NCI-H2107 treated with DMSO at 0.1 percent for 48 hours (cell line): ENCODE measurements around the gene SDK1.

Source experiments
- DNase-seq: peaks from one replicate; lab custom pipeline; 2025; ENCODE audit not compliant: unreplicated experiment; lab: John Stamatoyannopoulos, UW

SDK1 gene

DNA sequence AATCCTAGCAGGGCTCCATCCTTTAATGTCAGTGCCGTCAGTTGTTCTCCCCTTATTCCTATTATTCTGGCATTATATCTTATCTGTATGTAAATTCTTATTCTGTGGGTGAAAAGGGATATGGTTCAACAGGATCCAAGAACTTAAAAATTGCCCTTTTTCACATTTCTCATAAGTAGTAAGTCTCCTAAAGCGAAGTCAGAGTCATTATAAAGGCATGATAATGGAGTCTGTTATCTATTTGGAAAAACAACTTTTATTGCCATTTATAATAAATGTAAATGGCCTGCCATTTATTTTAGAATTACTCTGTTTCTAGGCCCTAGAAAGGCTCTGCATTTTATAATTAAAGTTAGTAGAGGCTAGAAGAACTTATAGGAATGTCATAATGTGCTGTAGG, 31.3 kb downstream of the SDK1 start:
- no peak for DNase-seq

DNA sequence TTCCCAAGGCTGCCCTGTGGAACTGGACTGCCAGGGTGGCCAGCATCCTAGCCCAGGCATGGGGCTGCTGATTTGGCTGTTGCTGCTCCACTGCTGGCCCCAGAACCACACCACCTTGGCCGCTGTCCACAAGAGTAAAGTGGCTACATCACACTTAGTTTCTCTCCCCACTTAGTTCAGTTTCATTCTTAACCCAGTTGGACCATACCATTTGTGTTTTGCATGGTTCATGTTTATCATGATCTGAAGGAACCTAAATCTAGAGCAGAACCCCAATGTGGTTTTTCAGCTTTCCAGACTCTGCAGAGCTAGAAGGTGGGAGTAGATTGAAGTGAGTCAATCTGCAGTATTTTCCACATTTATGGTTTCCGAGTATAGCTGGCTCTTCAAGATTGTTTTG, 32.8 kb downstream of the SDK1 start:
- no peak for DNase-seq

DNA sequence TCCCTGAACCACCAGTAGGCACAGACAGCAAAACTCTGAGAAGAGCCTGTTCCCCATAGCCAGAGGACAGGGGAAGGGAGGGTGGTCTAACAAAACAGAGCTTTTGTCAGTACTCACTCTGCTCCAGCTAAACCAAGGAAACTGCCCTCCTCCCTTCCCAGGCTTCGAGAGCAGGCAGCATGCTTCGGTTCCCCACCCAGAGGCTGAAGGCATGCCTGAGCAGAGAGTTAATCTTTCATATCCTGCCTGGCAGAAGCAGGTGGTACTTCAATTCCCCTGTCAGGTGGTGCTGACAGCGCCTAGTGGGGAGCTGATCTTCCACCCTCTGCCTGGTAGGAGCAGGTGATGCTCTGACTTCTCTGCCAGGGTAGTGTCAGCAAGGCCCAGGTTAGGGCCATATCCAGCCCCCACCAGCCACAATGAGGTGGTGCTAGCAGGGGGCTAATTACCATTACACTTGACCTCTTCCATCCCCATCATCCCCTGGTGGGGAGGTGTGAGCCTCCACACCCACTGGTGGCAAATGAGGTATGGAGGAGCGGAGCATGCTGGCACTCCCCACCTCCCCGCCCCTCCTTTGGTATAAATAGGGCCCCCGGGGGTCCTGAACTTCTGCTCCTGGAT, 35.1 kb downstream of the SDK1 start:
- no peak for DNase-seq

DNA sequence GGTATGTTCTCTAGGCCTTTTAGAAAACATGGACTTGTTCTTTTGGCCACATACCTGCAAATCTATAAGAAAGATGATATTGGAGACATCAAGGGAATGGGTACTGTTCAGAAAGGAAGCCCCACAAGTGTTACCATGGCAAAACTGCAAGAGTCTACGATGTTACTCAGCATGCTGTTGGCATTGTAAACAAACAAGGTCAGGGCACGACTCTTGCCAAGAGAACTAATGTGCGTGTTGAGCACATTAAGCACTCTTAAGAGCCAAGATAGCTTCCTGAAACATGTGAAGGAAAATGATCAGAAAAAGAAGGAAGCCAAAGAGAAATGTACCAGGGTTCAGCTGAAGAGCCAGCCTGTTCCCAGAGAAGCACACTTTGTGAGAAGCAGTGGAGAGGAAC, 37.1 kb downstream of the SDK1 start:
- DNase-seq, result no peak

DNA sequence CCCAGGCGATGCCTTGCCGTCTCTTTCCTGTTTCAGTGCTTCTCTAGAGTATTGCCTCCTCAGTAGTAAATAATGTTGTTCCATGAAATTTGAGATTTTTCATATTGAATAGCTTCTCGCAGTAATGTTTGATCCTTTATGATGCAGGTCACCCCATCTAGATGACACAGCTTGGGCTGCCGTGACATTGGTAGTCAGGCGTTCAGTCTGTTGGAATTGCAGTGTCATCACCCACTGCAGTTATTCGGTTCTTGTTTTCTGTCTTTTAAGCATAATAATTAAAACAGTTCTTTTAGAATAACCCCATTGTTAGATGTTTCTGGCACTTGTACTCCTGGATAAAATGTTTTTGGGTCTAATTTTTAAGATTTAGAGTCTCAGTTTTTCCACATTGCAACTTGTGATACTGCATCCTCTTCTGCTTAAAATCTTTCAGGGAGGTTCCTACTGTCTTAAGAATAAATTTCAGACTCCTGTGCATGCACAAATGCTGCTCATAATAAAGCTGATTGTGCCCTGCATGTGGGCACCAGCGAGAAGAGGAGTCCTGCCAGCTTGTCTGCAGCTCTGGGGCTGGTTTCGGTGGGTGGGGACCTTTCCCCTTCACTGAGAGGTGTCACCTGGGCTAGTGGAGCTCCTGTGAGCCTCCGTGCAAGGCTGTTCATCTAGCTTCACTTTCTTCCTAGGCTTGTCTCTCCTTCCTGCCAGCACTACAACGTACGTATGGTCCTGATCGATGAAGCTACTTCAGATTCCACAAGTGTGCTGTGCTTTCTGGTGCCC, 44.8 kb downstream of the SDK1 start:
- DNase-seq, result no peak

DNA sequence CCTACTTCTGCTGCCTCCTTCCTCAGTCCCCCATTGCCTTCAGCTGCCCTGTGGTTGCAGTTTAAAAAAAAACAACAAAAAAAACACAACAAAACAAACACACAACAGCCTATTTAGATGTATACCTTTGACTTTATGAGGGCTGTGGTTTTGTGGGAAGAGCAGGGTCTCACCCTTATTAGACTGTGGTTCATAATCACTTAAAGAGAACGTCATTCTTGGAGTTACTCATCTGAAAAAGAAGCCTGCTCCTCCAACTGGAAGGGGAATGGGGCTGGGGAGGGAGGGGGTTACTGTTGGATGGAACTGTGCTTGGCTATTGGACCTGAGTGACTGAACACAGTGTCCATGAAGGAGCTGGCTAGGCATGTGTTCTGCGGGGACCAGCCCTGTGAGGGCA, 48.1 kb downstream of the SDK1 start:
- no peak for DNase-seq

- no peak for DNase-seq
Observed at GRCh38 chr7:3356173-3356572, 55.1 kb downstream of the SDK1 start.

DNA sequence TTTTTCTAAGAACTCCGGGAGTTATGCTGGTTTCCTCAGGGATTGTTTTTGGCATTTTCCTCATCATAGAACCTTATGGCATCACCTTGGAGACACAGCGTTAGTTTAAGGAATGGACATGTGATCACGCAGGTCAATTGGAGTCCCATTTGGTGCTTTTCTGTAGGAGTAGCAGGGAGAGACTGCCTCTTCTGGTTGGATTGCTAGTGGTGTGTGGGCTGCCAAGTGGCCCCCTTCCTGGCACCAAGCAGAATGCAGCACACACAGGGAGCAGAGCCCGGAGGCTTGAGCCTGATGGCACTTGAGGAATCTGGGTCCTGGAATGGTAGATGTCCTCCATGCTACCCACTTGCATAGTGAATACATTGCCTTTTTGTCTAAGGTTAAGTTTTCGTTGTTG, 57.9 kb downstream of the SDK1 start:
- DNase-seq, result no peak

GRCh38 chr7:3367261-3367660, 66.2 kb downstream of the SDK1 start:
- DNase-seq, result no peak

DNA sequence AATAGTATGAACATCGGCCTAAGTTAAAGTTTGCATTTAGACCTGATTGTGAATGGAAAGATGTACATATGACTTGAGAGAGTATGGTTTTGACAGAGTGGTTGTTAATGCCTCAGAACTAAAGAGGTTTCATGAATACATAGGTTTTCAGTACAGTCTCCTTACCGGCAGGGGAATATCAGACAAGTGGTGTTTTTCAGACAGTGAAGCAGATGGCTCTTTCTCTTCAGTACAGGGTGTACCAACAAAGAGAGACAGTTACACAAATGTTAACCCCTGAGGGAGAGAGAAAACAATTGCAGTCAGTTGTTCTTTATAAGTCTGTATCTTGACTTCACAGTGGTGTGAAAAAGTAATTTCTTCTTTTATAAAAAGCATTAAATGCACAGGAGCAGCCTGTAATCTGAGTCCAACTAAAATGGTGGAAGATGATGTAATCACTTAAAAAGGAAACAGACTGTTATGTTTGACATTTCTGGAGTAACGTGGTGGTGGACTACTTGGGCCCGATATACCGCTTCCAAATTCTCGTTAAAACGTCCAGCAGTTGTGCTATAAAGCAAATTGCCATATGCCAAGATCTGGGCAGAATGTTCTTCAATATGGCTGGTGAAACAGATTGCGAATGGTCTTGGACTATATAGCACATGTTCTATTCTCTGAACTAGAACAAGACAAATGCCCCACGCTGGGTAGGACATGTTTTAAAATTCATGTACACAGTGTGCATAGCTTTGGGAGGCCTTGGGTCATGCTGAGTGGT, 69.2 kb downstream of the SDK1 start:
- DNase-seq, result no peak

DNA sequence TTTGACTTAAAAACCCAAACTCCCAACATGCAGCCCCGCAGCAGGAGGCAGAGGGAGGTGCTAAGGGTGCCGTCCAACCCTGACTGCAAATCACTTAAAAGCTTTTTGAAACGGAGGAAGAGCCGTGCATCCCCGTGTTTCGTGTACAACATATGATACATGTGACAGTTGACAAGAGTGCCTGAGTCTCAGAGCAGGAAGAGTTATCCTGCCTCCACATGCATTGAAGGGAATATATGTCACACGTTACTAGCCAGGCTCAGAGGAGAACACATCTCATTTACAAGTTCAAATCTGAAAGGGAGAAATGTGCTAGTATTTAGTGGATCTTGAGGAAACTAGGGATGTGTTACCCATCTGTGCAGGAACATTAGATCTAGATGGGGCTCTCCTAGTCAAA, 69.9 kb downstream of the SDK1 start:
- no peak for DNase-seq

DNA sequence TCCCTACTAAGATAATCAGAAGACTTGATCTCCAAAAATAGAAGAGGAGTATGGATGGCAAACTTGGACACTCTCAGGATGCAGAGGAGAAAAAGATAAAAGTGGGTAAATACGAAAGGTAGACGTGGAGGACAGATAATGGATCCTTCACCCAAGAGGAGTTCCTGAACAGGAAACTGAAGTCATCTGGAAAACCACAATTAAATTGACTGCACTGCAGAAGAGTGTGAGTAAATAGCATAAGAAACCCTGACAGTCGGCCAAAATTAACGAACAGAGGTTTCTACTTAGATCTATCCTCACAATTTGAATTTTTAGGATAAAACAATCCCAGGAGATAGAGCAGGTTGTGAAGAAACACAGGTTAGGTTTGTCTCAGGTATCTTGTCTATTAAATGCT, 70.5 kb downstream of the SDK1 start:
- no peak for DNase-seq

- DNase-seq, result no peak
Observed at GRCh38 chr7:3374239-3374638, 73.2 kb downstream of the SDK1 start.

GRCh38 chr7:3378390-3379150, 77.5 kb downstream of the SDK1 start:
- no peak for DNase-seq

DNA sequence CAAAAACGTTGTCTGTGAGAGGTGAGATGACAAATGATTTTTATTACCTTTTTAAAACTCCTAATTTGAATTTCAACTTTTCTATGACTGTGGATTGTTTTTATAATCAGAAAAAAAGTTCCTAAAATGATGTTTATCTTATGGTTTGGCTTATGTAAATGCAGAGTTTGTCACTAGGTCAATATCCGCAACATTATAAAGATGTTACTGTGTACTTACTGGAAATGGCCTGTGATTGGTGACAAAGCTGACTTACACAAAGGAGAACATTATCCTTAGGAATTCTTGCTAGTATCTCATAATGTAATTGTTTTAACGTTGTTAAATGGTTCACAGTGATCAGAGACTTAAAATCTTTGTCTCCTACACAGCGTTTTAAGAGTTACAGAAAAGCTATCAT, 79.0 kb downstream of the SDK1 start:
- no peak for DNase-seq

GRCh38 chr7:3380886-3381685, 80.0 kb downstream of the SDK1 start:
- no peak for DNase-seq

- no peak for DNase-seq
Observed at GRCh38 chr7:3386423-3387190, 85.6 kb downstream of the SDK1 start.

DNA sequence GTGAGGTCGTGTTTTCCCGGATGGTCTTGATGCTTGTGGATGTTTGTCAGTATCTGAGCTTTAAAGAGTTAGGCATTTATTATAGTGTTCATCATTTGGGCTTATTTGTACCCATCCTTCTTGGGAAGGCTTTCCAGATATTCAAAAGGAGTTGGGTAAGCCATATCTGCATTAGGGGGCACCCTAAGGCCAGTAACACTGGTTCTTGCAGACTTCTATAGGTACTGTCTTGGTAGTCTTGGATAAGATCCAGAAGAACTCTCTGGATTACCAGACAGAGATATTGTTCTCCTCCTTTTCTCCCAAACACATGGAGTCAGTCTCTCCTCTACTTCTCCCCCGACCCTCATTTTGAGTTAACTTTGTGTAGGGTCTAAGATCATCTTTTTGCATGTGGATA, 92.8 kb downstream of the SDK1 start:
- no peak for DNase-seq

DNA sequence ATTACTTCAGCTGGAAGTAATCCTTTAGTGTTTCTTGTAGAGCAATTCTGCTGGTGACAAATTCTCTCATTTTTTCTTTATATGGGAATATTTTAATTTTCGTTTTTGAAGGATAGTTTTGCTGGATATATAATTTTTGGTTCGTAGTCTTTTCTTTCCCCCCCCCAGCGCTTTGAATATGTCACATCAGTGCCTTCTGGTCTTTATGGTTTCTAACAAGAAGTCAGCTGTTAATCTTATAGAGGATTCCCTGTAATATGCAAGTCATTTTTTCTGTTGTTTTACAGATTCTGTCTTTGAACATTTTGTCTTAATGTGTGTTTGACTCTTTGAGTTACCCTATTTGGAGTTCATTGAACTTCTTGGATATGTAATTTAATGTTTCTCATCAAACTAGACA, 96.3 kb downstream of the SDK1 start:
- DNase-seq, result no peak

DNA sequence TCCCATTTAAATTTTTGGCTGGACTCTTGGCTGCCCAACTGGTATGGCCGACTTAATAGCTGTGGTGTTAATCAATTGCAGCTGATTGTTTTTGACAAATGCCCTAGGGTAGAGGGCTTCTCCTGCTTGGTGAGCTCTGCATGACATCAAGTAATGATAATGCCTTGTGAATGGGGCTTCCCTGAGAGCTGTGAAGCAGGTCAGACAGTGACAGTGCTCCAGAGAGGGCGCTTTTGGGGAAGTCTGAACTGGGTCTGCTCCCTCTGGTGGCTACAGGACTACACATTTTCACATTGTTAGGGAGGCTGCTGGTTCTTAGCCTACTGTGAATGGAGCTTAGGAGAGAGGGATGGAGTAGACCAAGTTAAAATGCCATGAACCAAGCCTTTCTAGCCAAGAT, 98.8 kb downstream of the SDK1 start:
- no peak for DNase-seq
